Ishikawa (cell line): ENCODE results near the gene ICAM2.

ENCODE experiments used
- CEBPB ChIP-seq: IDR thresholded peaks from 2 replicates; pipeline ENCODE4 v1.6.1; 2012
- CREB1 ChIP-seq: IDR thresholded peaks from 2 replicates; pipeline ENCODE4 v1.6.1; 2012; ENCODE audit warnings: low read depth
- EGR1 ChIP-seq: IDR thresholded peaks from 2 replicates; pipeline ENCODE4 v1.6.1; 2012
- EP300 ChIP-seq: IDR thresholded peaks from 2 replicates; pipeline ENCODE4 v1.6.1; 2012; ENCODE audit warnings: borderline replicate concordance
- FOXM1 ChIP-seq: IDR thresholded peaks from 2 replicates; pipeline ENCODE4 v1.6.1; 2012; ENCODE audit warnings: low read depth, borderline replicate concordance
- MAX ChIP-seq: IDR thresholded peaks from 2 replicates; pipeline ENCODE4 v1.6.1; 2012
- NFIC ChIP-seq: IDR thresholded peaks from 2 replicates; pipeline ENCODE4 v1.6.1; 2012
- RAD21 ChIP-seq: IDR thresholded peaks from 2 replicates; pipeline ENCODE4 v1.6.1; 2012; ENCODE audit warnings: low read depth
- REST ChIP-seq: IDR thresholded peaks from 2 replicates; pipeline ENCODE4 v1.6.1; 2012; ENCODE audit warnings: low read depth, mild to moderate bottlenecking
- TAF1 ChIP-seq: IDR thresholded peaks from 2 replicates; pipeline ENCODE4 v1.6.1; 2012; ENCODE audit warnings: low read depth, mild to moderate bottlenecking
- TCF12 ChIP-seq: IDR thresholded peaks from 2 replicates; pipeline ENCODE4 v1.6.1; 2012; ENCODE audit warnings: low read depth
- TEAD4 ChIP-seq: IDR thresholded peaks from 2 replicates; pipeline ENCODE4 v1.6.1; 2012
- USF1 ChIP-seq: IDR thresholded peaks from 2 replicates; pipeline ENCODE4 v1.6.1; 2012
- YY1 ChIP-seq: IDR thresholded peaks from 2 replicates; pipeline ENCODE4 v1.6.1; 2012; ENCODE audit warnings: low read depth
- ZBTB7A ChIP-seq: IDR thresholded peaks from 2 replicates; pipeline ENCODE4 v1.6.1; 2012; ENCODE audit warnings: low read depth

Gene ICAM2

GRCh38 chr17:63967953-63968352 is 52.5 kb downstream of the ICAM2 start:
- no peak for TF ChIP-seq EGR1
- no peak for TF ChIP-seq TEAD4
- no peak for TF ChIP-seq ZBTB7A
- TF ChIP-seq RAD21, result no peak
- TF ChIP-seq REST, result no peak
- no peak for TF ChIP-seq NFIC
- no peak for TF ChIP-seq YY1
- no peak for TF ChIP-seq EP300
- no peak for TF ChIP-seq FOXM1
- no peak for TF ChIP-seq CREB1
- TF ChIP-seq TAF1, result no peak
- TF ChIP-seq TCF12, result no peak
- no peak for TF ChIP-seq MAX
- no peak for TF ChIP-seq CEBPB

GRCh38 chr17:63966646-63967264 is 53.7 kb downstream of the ICAM2 start:
- TF ChIP-seq REST (no peak), FOXM1 (no peak), MAX (no peak), CREB1 (no peak), ZBTB7A (no peak), NFIC (no peak), TAF1 (no peak), TCF12 (no peak), YY1 (no peak), USF1 (no peak), RAD21 (no peak), EGR1 (no peak), TEAD4 (no peak), EP300 (no peak), CEBPB (no peak)

GRCh38 chr17:63963123-63963522 is 57.3 kb downstream of the ICAM2 start:
- TF ChIP-seq NFIC (no peak), TAF1 (no peak), FOXM1 (no peak), MAX (no peak), ZBTB7A (no peak), USF1 (no peak), EP300 (no peak), RAD21 (no peak), CREB1 (no peak), REST (no peak)

- TF ChIP-seq FOXM1 (no peak), EP300 (no peak), CEBPB (no peak), MAX (no peak), RAD21 (no peak), TCF12 (no peak), ZBTB7A (no peak), NFIC (no peak), USF1 (no peak)
These were observed 58.1 kb downstream of the ICAM2 start for GRCh38 chr17:63962298-63962744.
